Stimulated activated CD4-positive, alpha-beta T cell treated with anti-CD3 and anti-CD28 coated beads, Interleukin-4, amount 100 ng/mL, for 48 hours (primary cell): ENCODE measurements around the gene OR2H1.

Source experiments
- DNase-seq, 2 donors: peaks; one replicate each; pipeline ENCODE4 v3.0.0-alpha.2; 2020; ENCODE audit warnings: low read depth in 2 of 2

The OR2H1 gene

GRCh38 chr6:29510202-29510601 lies 53.2 kb downstream of the OR2H1 start:
- DNase-seq = no peak

- DNase-seq = no peak
Measured at GRCh38 chr6:29510746-29511300, 53.9 kb downstream of the OR2H1 start.
